HepG2 (cell line): Measurements from ENCODE around the gene URAD. TPM values are rescaled to one million over a fixed set of nuclear protein-coding genes. Genes with fewer than 3 reads are reported as not detected.

Experiments
- ATAC-seq: fragments of 200-7000 bp; cut with Tn5 transposase; 3 replicates; pipeline ENCODE4 v1.9.1; 2020; ENCODE audit warnings: mild to moderate bottlenecking, moderate library complexity
- BruUV-seq: library from RNA; stranded (reverse); fragments of 400-500 nt; replicated peaks from 2 replicates; lab custom pipeline; 2021; lab: Mats Ljungman, UMichigan
- CTCF ChIA-PET: fragments of 300-600 bp; formaldehyde crosslinking; extraction: SDS; loops from one replicate; lab custom pipeline; 2021; ENCODE audit warnings: low total read pairs, inconsistent platforms, low intra/inter-chr PET ratio; lab: Yijun Ruan, JAX
- POLR2A ChIA-PET: fragments of 350-600 bp; sonication (Branson Sonifier 250); formaldehyde crosslinking; loops from one replicate; lab custom pipeline; 2020; ENCODE audit warnings: antibody characterized with exemption, inconsistent platforms; lab: Yijun Ruan, JAX
- DNase-seq: peaks from one replicate; pipeline ENCODE4 v3.0.0-alpha.2; 2015; ENCODE audit warnings: low spot score
- FAIRE-seq: peaks from 3 replicates; lab custom pipeline; 2011; peaks lifted over from hg19 to GRCh38; lab: Jason Lieb, UNC
- H2AFZ ChIP-seq: one replicate; pipeline ENCODE4 v1.6.1; 2011; ENCODE audit warnings: low read length, inconsistent platforms
- H3K27ac ChIP-seq: fragments of 300-600 bp; 3 replicates; pipeline ENCODE4 v1.8.0; 2011; ENCODE audit warnings: mixed run types, mild to moderate bottlenecking, mixed read lengths, low read length, inconsistent platforms; ENCODE audit not compliant: insufficient read depth; ENCODE audit errors: extremely low read length
- H3K27me3 ChIP-seq, 2 experiments: fragments of 200-600 bp in 1 of 2; 2 replicates in 1 of 2; 3 replicates in 1 of 2; pipeline versions ENCODE4 v1.6.0 to v1.8.0; 2011; ENCODE audit warnings: low read length in 2 of 2, mild to moderate bottlenecking in 2 of 2, moderate library complexity in 2 of 2, inconsistent platforms in 1 of 2; ENCODE audit not compliant: insufficient read depth in 2 of 2, control insufficient read depth in 1 of 2
- H3K36me3 ChIP-seq, 2 experiments: fragments of 200-600 bp in 1 of 2; replicated peaks in 1 of 2; 2 replicates in 1 of 2; 3 replicates in 1 of 2; pipeline versions ENCODE4 v1.5.1 to v1.8.0; 2011; ENCODE audit warnings: low read length in 2 of 2, inconsistent platforms in 1 of 2; ENCODE audit not compliant: insufficient read depth in 2 of 2, control insufficient read depth in 1 of 2
- H3K4me1 ChIP-seq: 2 replicates; pipeline ENCODE4 v1.5.1; 2012; ENCODE audit warnings: low read length, inconsistent platforms; ENCODE audit not compliant: insufficient read depth
- H3K4me2 ChIP-seq: 2 replicates; pipeline ENCODE4 v1.6.0; 2011; ENCODE audit warnings: low read depth, low read length, inconsistent platforms
- H3K4me3 ChIP-seq, 3 experiments: fragments of 200-600 bp in 1 of 3; sonication (generic), shearing (Covaris generic) in 1 of 3; replicated peaks in 1 of 3; 2 replicates each; pipeline ENCODE4 v1.5.1; 2011 to 2016; ENCODE audit warnings: low read length in 3 of 3, inconsistent platforms in 2 of 3, low read depth in 2 of 3, mild to moderate bottlenecking in 2 of 3, control low read depth in 1 of 3, mixed read lengths in 1 of 3; ENCODE audit not compliant: insufficient read depth in 1 of 3
- H3K79me2 ChIP-seq: one replicate; pipeline ENCODE4 v1.6.1; 2011; ENCODE audit warnings: low read length, inconsistent platforms; ENCODE audit not compliant: insufficient read depth
- H3K9ac ChIP-seq: 2 replicates; pipeline ENCODE4 v1.6.0; 2011; ENCODE audit warnings: mild to moderate bottlenecking, low read depth, low read length, inconsistent platforms; ENCODE audit not compliant: insufficient read depth
- H3K9me3 ChIP-seq: 2 replicates; pipeline ENCODE4 v1.5.1; 2012; ENCODE audit warnings: mild to moderate bottlenecking, low read length
- H4K20me1 ChIP-seq: 2 replicates; pipeline ENCODE4 v1.6.0; 2011; ENCODE audit warnings: inconsistent platforms, mild to moderate bottlenecking, low read length, moderate library complexity; ENCODE audit not compliant: insufficient read depth
- ELF3 ChIP-seq: IDR thresholded peaks from 2 replicates; pipeline ENCODE4 v1.6.1; 2016; ENCODE audit warnings: missing genetic modification reagents, missing compliant biosample characterization
- MXD4 ChIP-seq: IDR thresholded peaks from 2 replicates; pipeline ENCODE4 v1.6.1; 2016; ENCODE audit warnings: mild to moderate bottlenecking, missing biosample characterization, missing genetic modification reagents
- ONECUT2 ChIP-seq: sonication (generic); formaldehyde crosslinking; IDR thresholded peaks from 2 replicates; pipeline ENCODE4 v1.4.0; 2020; ENCODE audit warnings: missing genetic modification reagents
- PTBP1 ChIP-seq: fragments of 200-400 bp; formaldehyde crosslinking; IDR thresholded peaks from 2 replicates; pipeline ENCODE4 v1.6.1; 2018; ENCODE audit warnings: low read length, low read depth; ENCODE audit not compliant: poor library complexity, severe bottlenecking
- ZNF264 ChIP-seq: sonication (generic); formaldehyde crosslinking; IDR thresholded peaks from 2 replicates; pipeline ENCODE4 v1.4.0; 2020; ENCODE audit warnings: missing genetic modification reagents
- in situ Hi-C: cut with HindIII; loops from 2 replicates; pipeline ENCODE4 v1.10.0; 2017; ENCODE audit warnings: low pct_unique_long_range_greater_than_20kb; ENCODE audit not compliant: extremely low pct_ligation_motif_present
- intact Hi-C: fragments of 100-400 bp; cut with micrococcal nuclease; formaldehyde crosslinking; loops from one replicate; pipeline ENCODE4 v1.10.0; 2022; ENCODE audit not compliant: unreplicated experiment
- polyA plus RNA-seq, 8 experiments: library from polyadenylated mRNA; depleted of rRNA in 3 of 8; stranded (reverse) in 7 of 8; unstranded in 1 of 8; fragments of >200 nt; fragmentation: Illumina TruSeq in 4 of 8; extraction: Trizol in 4 of 8; gene quantifications; 2 replicates each; pipeline versions ENCODE4 v1.2.1 to v1.2.3, GENCODE V29; 2011 to 2016; ENCODE audit warnings: low read depth in 4 of 8, missing spikeins in 1 of 8, mixed read lengths in 1 of 8; ENCODE audit not compliant: insufficient read depth in 1 of 8
- total RNA-seq, 5 experiments: library from RNA; depleted of rRNA; stranded (reverse); fragments of >200 nt; fragmentation: Illumina TruSeq; extraction: Trizol; gene quantifications; 2 replicates each; pipeline ENCODE4 v1.2.3, GENCODE V29; 2016; ENCODE audit warnings: low read depth in 1 of 5
- TF ChIP-seq, protein P1 (sequence below): sonication (generic); formaldehyde crosslinking; IDR thresholded peaks from 2 replicates; pipeline ENCODE4 v1.4.0; 2020; ENCODE audit warnings: missing genetic modification reagents
- TF ChIP-seq, protein P2 (sequence below): sonication (generic); formaldehyde crosslinking; conservative IDR thresholded peaks from 2 replicates; pipeline ENCODE4 v1.8.0; 2022; ENCODE audit warnings: mild to moderate bottlenecking, moderate library complexity, missing genetic modification reagents

Gene URAD
- total and polyA plus RNA-seq, 2 of the 13 experiments (the other 11 are each of a cell fraction or from before 2014, with no cell fraction given), result not detected

DNA sequence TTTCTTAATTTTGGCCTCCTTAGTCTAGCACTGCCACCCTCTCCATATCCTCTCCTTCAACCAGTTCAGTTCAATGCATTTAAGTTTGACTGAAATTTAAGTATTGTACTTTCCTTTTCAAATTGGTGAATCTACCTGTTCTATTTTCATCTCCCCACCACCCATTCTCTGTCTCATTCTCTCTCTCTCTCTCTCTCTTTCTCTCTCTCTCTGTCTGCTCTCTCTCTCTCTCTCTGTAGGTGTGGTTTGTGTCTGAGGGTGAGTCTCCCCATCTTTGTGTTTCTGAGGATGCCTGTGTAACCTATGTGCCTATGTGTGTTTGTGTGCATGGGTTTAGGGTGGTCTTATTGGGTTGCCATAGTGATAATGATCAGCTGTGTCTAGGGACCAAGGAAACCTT lies 58.6 kb downstream of the URAD start:
- DNase-seq, result no peak
- ChIA-PET POLR2A (no interaction called here), CTCF (no interaction called here)
- H3K4me2 ChIP-seq, result no peak overlapping the region
- H3K9ac ChIP-seq, result no peak overlapping the region
- H3K9me3 ChIP-seq, result no peaks in the 10 kb centered on the region
- intact Hi-C loops (no loop called here), in situ Hi-C loops (no loop called here)
- H3K27ac ChIP-seq, result no peak overlapping the region
- H3K79me2 ChIP-seq, result no peaks in the 10 kb centered on the region
- no peaks in the 10 kb centered on the region for H3K4me1 ChIP-seq
- 0 out of 5 replicates have a peak, but pooled peaks cover 0 to 7% of the 10 kb centered on the region in 2 experiments for H3K27me3 ChIP-seq
- H3K4me3 ChIP-seq, result no peak overlapping the region
- H2AFZ ChIP-seq, result no peak overlapping the region
- H4K20me1 ChIP-seq, result no peaks in the 10 kb centered on the region
- H3K36me3 ChIP-seq, result no peaks in the 10 kb centered on the region
- TF ChIP-seq ONECUT2 (CRISPR knock-in tag) (no peak), MXD4 (CRISPR knock-in tag) (no peak), ELF3 (no peak), PTBP1 (no peak), ZNF264 (no peak)
- TF ChIP-seq, protein P1, sequence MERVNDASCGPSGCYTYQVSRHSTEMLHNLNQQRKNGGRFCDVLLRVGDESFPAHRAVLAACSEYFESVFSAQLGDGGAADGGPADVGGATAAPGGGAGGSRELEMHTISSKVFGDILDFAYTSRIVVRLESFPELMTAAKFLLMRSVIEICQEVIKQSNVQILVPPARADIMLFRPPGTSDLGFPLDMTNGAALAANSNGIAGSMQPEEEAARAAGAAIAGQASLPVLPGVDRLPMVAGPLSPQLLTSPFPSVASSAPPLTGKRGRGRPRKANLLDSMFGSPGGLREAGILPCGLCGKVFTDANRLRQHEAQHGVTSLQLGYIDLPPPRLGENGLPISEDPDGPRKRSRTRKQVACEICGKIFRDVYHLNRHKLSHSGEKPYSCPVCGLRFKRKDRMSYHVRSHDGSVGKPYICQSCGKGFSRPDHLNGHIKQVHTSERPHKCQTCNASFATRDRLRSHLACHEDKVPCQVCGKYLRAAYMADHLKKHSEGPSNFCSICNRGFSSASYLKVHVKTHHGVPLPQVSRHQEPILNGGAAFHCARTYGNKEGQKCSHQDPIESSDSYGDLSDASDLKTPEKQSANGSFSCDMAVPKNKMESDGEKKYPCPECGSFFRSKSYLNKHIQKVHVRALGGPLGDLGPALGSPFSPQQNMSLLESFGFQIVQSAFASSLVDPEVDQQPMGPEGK (CRISPR knock-in tag), result no peak
- TF ChIP-seq, protein P2, sequence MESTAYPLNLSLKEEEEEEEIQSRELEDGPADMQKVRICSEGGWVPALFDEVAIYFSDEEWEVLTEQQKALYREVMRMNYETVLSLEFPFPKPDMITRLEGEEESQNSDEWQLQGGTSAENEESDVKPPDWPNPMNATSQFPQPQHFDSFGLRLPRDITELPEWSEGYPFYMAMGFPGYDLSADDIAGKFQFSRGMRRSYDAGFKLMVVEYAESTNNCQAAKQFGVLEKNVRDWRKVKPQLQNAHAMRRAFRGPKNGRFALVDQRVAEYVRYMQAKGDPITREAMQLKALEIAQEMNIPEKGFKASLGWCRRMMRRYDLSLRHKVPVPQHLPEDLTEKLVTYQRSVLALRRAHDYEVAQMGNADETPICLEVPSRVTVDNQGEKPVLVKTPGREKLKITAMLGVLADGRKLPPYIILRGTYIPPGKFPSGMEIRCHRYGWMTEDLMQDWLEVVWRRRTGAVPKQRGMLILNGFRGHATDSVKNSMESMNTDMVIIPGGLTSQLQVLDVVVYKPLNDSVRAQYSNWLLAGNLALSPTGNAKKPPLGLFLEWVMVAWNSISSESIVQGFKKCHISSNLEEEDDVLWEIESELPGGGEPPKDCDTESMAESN (CRISPR knock-in tag), result no peak
- BruUV-seq, result no TSS peak
- FAIRE-seq, result no peak
- no peak for ATAC-seq
